GM12878 (cell line): ENCODE data around the gene TRPV6. TPM values are rescaled to one million over a fixed set of nuclear protein-coding genes. Genes with fewer than 3 reads are reported as not detected.

Experiments
- ATAC-seq: fragments of 200-7000 bp; cut with Tn5 transposase; 3 replicates; pipeline ENCODE4 v1.9.1; 2020; ENCODE audit warnings: mild to moderate bottlenecking, moderate library complexity
- BruUV-seq: library from RNA; stranded (reverse); fragments of 400-500 nt; replicated peaks from 2 replicates; lab custom pipeline; 2021; lab: Mats Ljungman, UMichigan
- CTCF ChIA-PET: fragments of 300-600 bp; sonication (Branson Sonifier 250); formaldehyde crosslinking; extraction: SDS; loops from one replicate; lab custom pipeline; 2021; ENCODE audit warnings: inconsistent platforms; lab: Yijun Ruan, JAX
- POLR2A ChIA-PET: fragments of 350-600 bp; formaldehyde crosslinking; extraction: SDS; loops from one replicate; lab custom pipeline; 2021; ENCODE audit warnings: inconsistent platforms; lab: Charles Lee
- RAD21 ChIA-PET: fragments of 300-600 bp; sonication (Branson Sonifier 250); formaldehyde crosslinking; loops from one replicate; lab custom pipeline; 2023; ENCODE audit warnings: antibody characterized with exemption; ENCODE audit not compliant: unreplicated experiment; lab: Charles Lee
- SMC1A ChIA-PET: fragments of 300-600 bp; sonication (Branson Sonifier 250); formaldehyde crosslinking; loops from one replicate; lab custom pipeline; 2023; ENCODE audit not compliant: unreplicated experiment, uncharacterized antibody; lab: Charles Lee
- DNase-seq: peaks from one replicate; pipeline ENCODE4 v3.0.0-alpha.2; 2011; ENCODE audit warnings: low read depth, low spot score
- FAIRE-seq: peaks from 3 replicates; lab custom pipeline; 2011; peaks lifted over from hg19 to GRCh38; lab: Jason Lieb, UNC
- H2AFZ ChIP-seq: 2 replicates; pipeline ENCODE4 v1.6.0; 2011; ENCODE audit warnings: low read depth, low read length, control low read depth; ENCODE audit not compliant: control insufficient read depth
- H3K27ac ChIP-seq: 2 replicates; pipeline ENCODE4 v1.5.1; 2011; ENCODE audit warnings: control low read depth; ENCODE audit not compliant: control insufficient read depth, insufficient read depth
- H3K27me3 ChIP-seq, 2 experiments: replicated peaks in 1 of 2; 2 replicates each; pipeline versions ENCODE4 v1.6.0 to v1.6.1; 2011; ENCODE audit warnings: low read length in 1 of 2; ENCODE audit not compliant: control insufficient read depth in 2 of 2, insufficient read depth in 2 of 2
- H3K36me3 ChIP-seq, 2 experiments: 2 replicates each; pipeline ENCODE4 v1.5.1; 2011; ENCODE audit warnings: low read length in 1 of 2; ENCODE audit not compliant: control insufficient read depth in 2 of 2, insufficient read depth in 2 of 2
- H3K4me1 ChIP-seq: 2 replicates; pipeline ENCODE4 v1.6.1; 2011; ENCODE audit warnings: mild to moderate bottlenecking, low read length, moderate library complexity, mixed read lengths; ENCODE audit not compliant: control insufficient read depth, insufficient read depth
- H3K4me2 ChIP-seq: 2 replicates; pipeline ENCODE4 v1.6.0; 2011; ENCODE audit warnings: control low read depth; ENCODE audit not compliant: control insufficient read depth, insufficient read depth
- H3K4me3 ChIP-seq: fragments of 200-600 bp; sonication (generic); 2 replicates; pipeline ENCODE4 v1.5.1; 2016
- H3K79me2 ChIP-seq: 2 replicates; pipeline ENCODE4 v1.6.0; 2011; ENCODE audit warnings: low read length; ENCODE audit not compliant: control insufficient read depth, insufficient read depth
- H3K9ac ChIP-seq: 2 replicates; pipeline ENCODE4 v1.8.0; 2011; ENCODE audit warnings: low read length, control low read depth, mixed read lengths; ENCODE audit not compliant: control insufficient read depth, insufficient read depth
- H3K9me3 ChIP-seq: replicated peaks from 3 replicates; pipeline ENCODE4 v1.5.1; 2011; ENCODE audit warnings: mild to moderate bottlenecking, low read length; ENCODE audit not compliant: control insufficient read depth, insufficient read depth
- H4K20me1 ChIP-seq: 2 replicates; pipeline ENCODE4 v1.6.0; 2011; ENCODE audit not compliant: control insufficient read depth, insufficient read depth
- ATF7 ChIP-seq: fragments of 450-650 bp; IDR thresholded peaks from 2 replicates; pipeline ENCODE4 v1.6.1; 2016; ENCODE audit warnings: low read depth, mild to moderate bottlenecking
- BRCA1 ChIP-seq: IDR thresholded peaks from 2 replicates; pipeline ENCODE4 v1.6.1; 2011; ENCODE audit warnings: low read depth, low read length, improper control_type of control experiment
- CEBPB ChIP-seq, 2 experiments: fragments of 150-350 bp in 1 of 2; IDR thresholded peaks; 2 replicates each; pipeline ENCODE4 v1.6.1; 2012 to 2014; ENCODE audit warnings: low read depth in 2 of 2, low read length in 2 of 2, borderline replicate concordance in 1 of 2, inconsistent platforms in 1 of 2
- CHD1 ChIP-seq: IDR thresholded peaks from 2 replicates; pipeline ENCODE4 v1.6.1; 2012; ENCODE audit warnings: low read depth, low read length, improper control_type of control experiment
- E4F1 ChIP-seq: fragments of 450-650 bp; IDR thresholded peaks from 2 replicates; pipeline ENCODE4 v1.6.1; 2018; ENCODE audit warnings: borderline replicate concordance, mild to moderate bottlenecking; ENCODE audit not compliant: partially characterized antibody
- MEF2B ChIP-seq: fragments of 450-650 bp; IDR thresholded peaks from 2 replicates; pipeline ENCODE4 v1.6.1; 2018; ENCODE audit warnings: mild to moderate bottlenecking, moderate library complexity; ENCODE audit not compliant: partially characterized antibody, poor library complexity, severe bottlenecking
- MXI1 ChIP-seq: fragments of 150-350 bp; IDR thresholded peaks from 2 replicates; pipeline ENCODE4 v1.6.1; 2011; ENCODE audit warnings: low read depth, mild to moderate bottlenecking, inconsistent platforms, low read length, improper control_type of control experiment
- MYC ChIP-seq: IDR thresholded peaks from 2 replicates; pipeline ENCODE4 v1.6.1; 2011; ENCODE audit warnings: mild to moderate bottlenecking, low read length, moderate library complexity, inconsistent platforms; ENCODE audit not compliant: insufficient read depth, insufficient replicate concordance, insufficient read length, severe bottlenecking
- NKRF ChIP-seq: fragments of 450-650 bp; conservative IDR thresholded peaks from 2 replicates; pipeline ENCODE4 v1.6.1; 2017; ENCODE audit warnings: mild to moderate bottlenecking, moderate library complexity
- NR2F1 ChIP-seq: fragments of 450-650 bp; conservative IDR thresholded peaks from 2 replicates; pipeline ENCODE4 v1.6.1; 2017; ENCODE audit warnings: mild to moderate bottlenecking
- NRF1 ChIP-seq: conservative IDR thresholded peaks from 2 replicates; pipeline ENCODE4 v1.6.1; 2011; ENCODE audit warnings: mild to moderate bottlenecking, low read depth, low read length, improper control_type of control experiment
- RAD21 ChIP-seq: IDR thresholded peaks from 2 replicates; pipeline ENCODE4 v1.6.1; 2011; ENCODE audit warnings: mild to moderate bottlenecking, low read depth, low read length, moderate library complexity; ENCODE audit not compliant: insufficient read depth
- TARDBP ChIP-seq: IDR thresholded peaks from 2 replicates; pipeline ENCODE4 v1.6.1; 2016; ENCODE audit warnings: borderline replicate concordance
- ZBTB4 ChIP-seq: fragments of 450-650 bp; formaldehyde crosslinking; IDR thresholded peaks from 2 replicates; pipeline ENCODE4 v1.4.0; 2022; ENCODE audit warnings: mild to moderate bottlenecking, moderate library complexity
- ZNF207 ChIP-seq: fragments of 450-650 bp; IDR thresholded peaks from 2 replicates; pipeline ENCODE4 v1.6.1; 2014; ENCODE audit warnings: antibody characterized with exemption, mild to moderate bottlenecking, borderline replicate concordance
- WGBS: methylation state at CpG from one replicate; pipeline ENCODE4 v1.1.6; 2016; ENCODE audit warnings: low lambda C conversion rate; ENCODE audit not compliant: insufficient replicate concordance, insufficient coverage; ENCODE audit errors: missing lambda C conversion rate; 5-methylcytosine and 5-hydroxymethylcytosine counted together
- in situ Hi-C: fragments of 300-500 bp; cut with MboI; formaldehyde crosslinking; loops from 9 replicates; pipeline ENCODE4 v1.14.3; 2018; ENCODE audit warnings: mixed read lengths
- intact Hi-C: fragments of 100-400 bp; cut with micrococcal nuclease; formaldehyde crosslinking; loops from one replicate; pipeline ENCODE4 v1.14.2; 2022; ENCODE audit not compliant: unreplicated experiment
- polyA plus RNA-seq, 11 experiments: library from polyadenylated mRNA; depleted of rRNA in 4 of 11; unstranded in 6 of 11; stranded (reverse) in 5 of 11; fragments of >200 nt; fragmentation: Nextera tagmentation in 4 of 11; fragmentation: Illumina TruSeq in 1 of 11; extraction: Ambion mirVana in 4 of 11; extraction: Trizol in 1 of 11; gene quantifications; 1 replicate in 1 of 11; 2 replicates in 10 of 11; pipeline versions ENCODE4 v1.2.1 to v1.2.3, GENCODE V29; 2011 to 2016; ENCODE audit warnings: inconsistent platforms in 2 of 11, missing spikeins in 2 of 11, low read depth in 1 of 11
- total RNA-seq, 4 experiments: library from RNA; depleted of rRNA in 3 of 4; stranded (reverse); fragments of >200 nt in 3 of 4; fragmentation: Illumina TruSeq in 1 of 4; extraction: Trizol in 1 of 4; gene quantifications; 2 replicates each; pipeline versions ENCODE4 v1.2.1 to v1.2.3, GENCODE V29; 2013 to 2021

The TRPV6 gene
- total and polyA plus RNA-seq, 10 of the 15 experiments (the other 5 are each of a cell fraction or from before 2014, with no cell fraction given), result not detected

- ChIA-PET SMC1A (interaction anchor here (0.7 to 2.2 kb wide), 5 partner anchors 22 to 237 kb away, joined by 3 to 13 read pairs (median 4); no protein-coding TSS in a partner anchor), RAD21 (interaction anchor here (1.6 to 2.0 kb wide), 2 partner anchors 20 to 128 kb away, joined by 5 to 9 read pairs; partner anchors contain the start of gene EPHB6), CTCF (interaction anchor here (0.6 to 2.8 kb wide), 12 partner anchors 8 to 341 kb away, joined by 3 to 44 read pairs (median 7); partner anchors contain the start of gene EPHB6), POLR2A (no interaction called here)
- BruUV-seq, result no TSS peak
- in situ Hi-C loops, result loop anchor here (5.0 to 10.0 kb wide), 2 partner anchors 128 to 341 kb away; no protein-coding TSS in a partner anchor
- Histone ChIP-seq H3K27ac (no peak overlapping the region), H3K4me2 (no peak overlapping the region), H3K79me2 (no peaks in the 10 kb centered on the region), H3K4me1 (no peaks in the 10 kb centered on the region), H3K36me3 (no peaks in the 10 kb centered on the region), H3K4me3 (no peak overlapping the region), H3K9ac (no peak overlapping the region), H3K27me3 (no peaks in the 10 kb centered on the region), H4K20me1 (no peaks in the 10 kb centered on the region), H3K9me3 (no peaks in the 10 kb centered on the region; the same call in 2 of the 3 replicates), H2AFZ (no peak overlapping the region)
- FAIRE-seq (no peak), DNase-seq (no peak), ATAC-seq (no peak)
- intact Hi-C loops, result no loop called here
- WGBS, result 16% methylated on average over 5 of the region's 5 CpGs
- TF ChIP-seq CEBPB (IDR thresholded peaks at IDR 0.05; ENCODE audit: borderline replicate concordance in 1 of 2, low read depth in 2 of 2, low read length in 2 of 2), result no peak
- TF ChIP-seq RAD21, result no peak
- no peak for TF ChIP-seq NR2F1
- no peak for TF ChIP-seq CHD1
- no peak for TF ChIP-seq MYC
- no peak for TF ChIP-seq MXI1
- no peak for TF ChIP-seq E4F1
- no peak for TF ChIP-seq BRCA1
- no peak for TF ChIP-seq NKRF
- TF ChIP-seq TARDBP, result no peak
- TF ChIP-seq NRF1, result no peak
- no peak for TF ChIP-seq ATF7
- TF ChIP-seq ZNF207, result no peak
- no peak for TF ChIP-seq ZBTB4 (CRISPR knock-in tag)
- no peak for TF ChIP-seq MEF2B
These were observed 11.7 kb downstream of the TRPV6 start for GRCh38 chr7:142873871-142874270.
